Gastrocnemius medialis (tissue), 4 donors: Measurements from ENCODE around the gene B4GALT6.

Source experiments
- CTCF ChIP-seq, 5 experiments: fragments of 450-650 bp in 3 of 5; fragments of 200-600 bp in 2 of 5; sonication (generic) in 2 of 5; IDR thresholded peaks in 4 of 5; conservative IDR thresholded peaks in 1 of 5; 1 replicate in 4 of 5; 2 replicates in 1 of 5; pipeline ENCODE4 v1.5.1; 2016 to 2019; ENCODE audit warnings: antibody characterized with exemption in 5 of 5, mild to moderate bottlenecking in 3 of 5, moderate library complexity in 3 of 5
- POLR2A ChIP-seq, 2 donors: fragments of 450-650 bp; IDR thresholded peaks; one replicate each; pipeline ENCODE4 v1.6.1; 2017; ENCODE audit warnings: antibody characterized with exemption in 2 of 2, mild to moderate bottlenecking in 2 of 2, moderate library complexity in 2 of 2

- TF ChIP-seq POLR2A (IDR thresholded peaks at IDR 0.05): no peak
- TF ChIP-seq CTCF (IDR thresholded peaks at IDR 0.05 in 4 of 5, conservative IDR thresholded peaks at IDR 0.05 in 1 of 5): no peak
Measured at GRCh38 chr18:31651369-31651768, 33.0 kb downstream of the B4GALT6 start.
